HCT116 (cell line): Measurements from ENCODE around the gene PBX2. TPM values are rescaled to one million over a fixed set of nuclear protein-coding genes. Genes with fewer than 3 reads are reported as not detected.

Source experiments
- ATAC-seq: fragments of 200-7000 bp; cut with Tn5 transposase; 2 replicates; pipeline ENCODE4 v1.9.1; 2020; ENCODE audit warnings: mild to moderate bottlenecking, moderate library complexity
- BruUV-seq: library from RNA; stranded (reverse); fragments of 400-500 nt; replicated peaks from 2 replicates; lab custom pipeline; 2021; lab: Mats Ljungman, UMichigan
- CTCF ChIA-PET: fragments of 300-600 bp; sonication (Branson Sonifier 250); formaldehyde crosslinking; loops from one replicate; lab custom pipeline; 2021; ENCODE audit warnings: antibody characterized with exemption; lab: Charles Lee
- POLR2A ChIA-PET: fragments of 300-600, 350-600 bp; sonication (Branson Sonifier 250); formaldehyde crosslinking; loops from one replicate; lab custom pipeline; 2021; ENCODE audit warnings: antibody characterized with exemption; lab: Charles Lee
- RAD21 ChIA-PET, 2 experiments: fragments of 300-600 bp; sonication (Branson Sonifier 250); formaldehyde crosslinking; loops; one replicate each; lab custom pipeline; 2023; ENCODE audit warnings: low total read pairs in 2 of 2; ENCODE audit not compliant: uncharacterized antibody in 2 of 2, unreplicated experiment in 2 of 2, low non-redundant PET in 1 of 2; lab: Charles Lee
- DNase-seq: peaks from one replicate; pipeline ENCODE4 v3.0.0-alpha.2; 2010; ENCODE audit warnings: low read depth, low spot score
- H2AFZ ChIP-seq: fragments of 200-600 bp; shearing (Covaris generic), sonication (generic); 2 replicates; pipeline ENCODE4 v1.6.1; 2017; ENCODE audit warnings: low read depth, mixed run types, mixed read lengths, antibody characterized with exemption, low read length; ENCODE audit not compliant: poor library complexity, severe bottlenecking
- H3K27ac ChIP-seq: 2 replicates; pipeline ENCODE4 v1.5.1; 2012; ENCODE audit warnings: low read depth, low read length
- H3K27me3 ChIP-seq: fragments of 200-600 bp; sonication (generic); 2 replicates; pipeline ENCODE4 v1.6.1; 2016; ENCODE audit warnings: mixed run types, low read length, mixed read lengths; ENCODE audit not compliant: insufficient read depth
- H3K36me3 ChIP-seq, 2 experiments: fragments of 200-500 bp in 1 of 2; fragments of 200-600 bp in 1 of 2; sonication (Bioruptor generic) in 1 of 2; sonication (generic) in 1 of 2; 2 replicates each; pipeline versions ENCODE4 v1.5.1 to v1.6.1; 2014 to 2016; ENCODE audit warnings: low read length in 2 of 2, inconsistent platforms in 1 of 2, mixed read lengths in 1 of 2, mixed run types in 1 of 2; ENCODE audit not compliant: insufficient read depth in 2 of 2, control insufficient read depth in 1 of 2
- H3K4me1 ChIP-seq, 2 experiments: fragments of 200-600 bp in 1 of 2; sonication (generic) in 1 of 2; 2 replicates each; pipeline versions ENCODE4 v1.5.1 to v1.6.1; 2012 to 2017; ENCODE audit warnings: low read length in 2 of 2, inconsistent platforms in 1 of 2, mild to moderate bottlenecking in 1 of 2, mixed read lengths in 1 of 2, mixed run types in 1 of 2, moderate library complexity in 1 of 2; ENCODE audit not compliant: insufficient read depth in 2 of 2, control insufficient read depth in 1 of 2
- H3K4me2 ChIP-seq: fragments of 200-600 bp; sonication (generic); 2 replicates; pipeline ENCODE4 v1.6.1; 2017; ENCODE audit warnings: mixed run types, low read length, mixed read lengths
- H3K4me3 ChIP-seq, 2 experiments: fragments of 200-600 bp in 1 of 2; sonication (generic) in 1 of 2; replicated peaks in 1 of 2; 2 replicates each; pipeline ENCODE4 v1.5.1; 2011 to 2016; ENCODE audit warnings: low read length in 2 of 2, control low read depth in 1 of 2, low read depth in 1 of 2, mild to moderate bottlenecking in 1 of 2, mixed read lengths in 1 of 2, mixed run types in 1 of 2
- H3K79me2 ChIP-seq: fragments of 200-600 bp; sonication (generic); 2 replicates; pipeline ENCODE4 v1.6.1; 2017; ENCODE audit warnings: mild to moderate bottlenecking, mixed run types, low read length, moderate library complexity, mixed read lengths; ENCODE audit not compliant: insufficient read depth
- H3K9ac ChIP-seq: fragments of 200-600 bp; sonication (generic); 2 replicates; pipeline ENCODE4 v1.6.1; 2016; ENCODE audit warnings: low read length, mixed read lengths
- H3K9me2 ChIP-seq: fragments of 200-600 bp; sonication (generic), shearing (Covaris generic); 2 replicates; pipeline ENCODE4 v1.6.1; 2017; ENCODE audit warnings: mixed run types, mild to moderate bottlenecking, moderate library complexity; ENCODE audit not compliant: insufficient read depth
- H3K9me3 ChIP-seq, 2 experiments: fragments of 200-500 bp in 1 of 2; fragments of 200-600 bp in 1 of 2; sonication (Bioruptor generic) in 1 of 2; sonication (generic) in 1 of 2; 2 replicates each; pipeline ENCODE4 v1.6.1; 2014 to 2017; ENCODE audit warnings: low read length in 2 of 2, mixed read lengths in 2 of 2, inconsistent platforms in 1 of 2, low read depth in 1 of 2, mild to moderate bottlenecking in 1 of 2, mixed run types in 1 of 2, moderate library complexity in 1 of 2; ENCODE audit not compliant: control insufficient read depth in 1 of 2, insufficient read depth in 1 of 2
- H4K20me1 ChIP-seq: fragments of 200-600 bp; sonication (generic), shearing (Covaris generic); 2 replicates; pipeline ENCODE4 v1.6.1; 2017; ENCODE audit warnings: mixed run types, mild to moderate bottlenecking, moderate library complexity; ENCODE audit not compliant: insufficient read depth
- CEBPB ChIP-seq: IDR thresholded peaks from 2 replicates; pipeline ENCODE4 v1.6.1; 2012; ENCODE audit warnings: low read depth
- CTCF ChIP-seq, 3 experiments: fragments of 200-600 bp in 1 of 3; sonication (generic) in 1 of 3; IDR thresholded peaks in 2 of 3; conservative IDR thresholded peaks in 1 of 3; 2 replicates each; pipeline ENCODE4 v1.5.1; 2012 to 2017; ENCODE audit warnings: low read depth in 2 of 3, low read length in 2 of 3, antibody characterized with exemption in 1 of 3, borderline replicate concordance in 1 of 3, control low read depth in 1 of 3, mild to moderate bottlenecking in 1 of 3, mixed read lengths in 1 of 3, mixed run types in 1 of 3, moderate library complexity in 1 of 3; ENCODE audit not compliant: insufficient read depth in 1 of 3
- EGR1 ChIP-seq: IDR thresholded peaks from 2 replicates; pipeline ENCODE4 v1.6.1; 2012; ENCODE audit warnings: low read depth
- ELF1 ChIP-seq: IDR thresholded peaks from 2 replicates; pipeline ENCODE4 v1.6.1; 2012; ENCODE audit warnings: low read depth, borderline replicate concordance
- EZH2phosphoT487 ChIP-seq: fragments of 200-600 bp; IDR thresholded peaks from 2 replicates; pipeline ENCODE4 v1.6.1; 2018; ENCODE audit warnings: antibody characterized with exemption, borderline replicate concordance
- FOSL1 ChIP-seq: IDR thresholded peaks from 2 replicates; pipeline ENCODE4 v1.6.1; 2012; ENCODE audit warnings: low read depth
- JUND ChIP-seq: IDR thresholded peaks from 2 replicates; pipeline ENCODE4 v1.6.1; 2012
- MAX ChIP-seq: IDR thresholded peaks from 2 replicates; pipeline ENCODE4 v1.6.1; 2012
- POLR2A ChIP-seq: IDR thresholded peaks from 2 replicates; pipeline ENCODE4 v1.7.0; 2011; ENCODE audit warnings: borderline replicate concordance; ENCODE audit not compliant: insufficient read depth, insufficient read length; ENCODE audit errors: extremely low read depth
- SP1 ChIP-seq: IDR thresholded peaks from 2 replicates; pipeline ENCODE4 v1.6.1; 2012; ENCODE audit warnings: low read depth
- SRF ChIP-seq: IDR thresholded peaks from 2 replicates; pipeline ENCODE4 v1.6.1; 2012; ENCODE audit warnings: low read depth
- TCF7L2 ChIP-seq: IDR thresholded peaks from 2 replicates; pipeline ENCODE4 v1.7.0; 2011; ENCODE audit warnings: borderline replicate concordance, inconsistent platforms; ENCODE audit not compliant: insufficient read depth, insufficient read length; ENCODE audit errors: extremely low read depth
- ZBTB33 ChIP-seq: IDR thresholded peaks from 2 replicates; pipeline ENCODE4 v1.6.1; 2011; ENCODE audit warnings: mild to moderate bottlenecking, low read length, moderate library complexity; ENCODE audit not compliant: insufficient replicate concordance; ENCODE audit errors: extremely low read depth
- ZFX ChIP-seq: fragments of 450-650 bp; IDR thresholded peaks from 2 replicates; pipeline ENCODE4 v1.6.1; 2017
- intact Hi-C: fragments of 100-400 bp; cut with micrococcal nuclease; formaldehyde crosslinking; loops from 2 replicates; pipeline ENCODE4 v1.10.0; 2022
- total RNA-seq: library from RNA; stranded (reverse); gene quantifications from one replicate; pipeline ENCODE4 v1.2.1, GENCODE V29; 2021; ENCODE audit not compliant: unreplicated experiment

The PBX2 gene
- total RNA-seq, 1 experiment from 2014 or later: 79.0 TPM

- Histone ChIP-seq H3K4me2 (no peak overlapping the region), H3K9me2 (no peaks in the 10 kb centered on the region), H3K36me3 (no peaks in the 10 kb centered on the region), H3K27me3 (no peaks in the 10 kb centered on the region), H3K27ac (no peak overlapping the region), H3K9me3 (no peaks in the 10 kb centered on the region), H4K20me1 (no peaks in the 10 kb centered on the region), H3K4me1 (no peaks in the 10 kb centered on the region), H2AFZ (no peak overlapping the region), H3K79me2 (no peaks in the 10 kb centered on the region), H3K9ac (no peak overlapping the region), H3K4me3 (no peak overlapping the region)
- ChIA-PET POLR2A (no interaction called here), CTCF (no interaction called here), RAD21 (no interaction called here)
- intact Hi-C loops: no loop called here
- no TSS peak for BruUV-seq
- no peak for TF ChIP-seq EZH2phosphoT487
- TF ChIP-seq SP1: no peak
- no peak for TF ChIP-seq SRF
- DNase-seq (no peak), ATAC-seq (no peak)
These were observed 24.1 kb upstream of the PBX2 start for GRCh38 chr6:32214126-32214525.

GRCh38 chr6:32213649-32214048, 23.6 kb upstream of the PBX2 start:
- Histone ChIP-seq H3K9me3 (no peaks in the 10 kb centered on the region), H3K9me2 (no peaks in the 10 kb centered on the region), H3K27ac (no peak overlapping the region), H3K4me1 (no peaks in the 10 kb centered on the region), H3K4me3 (no peak overlapping the region), H3K9ac (no peak overlapping the region), H4K20me1 (no peaks in the 10 kb centered on the region), H3K36me3 (no peaks in the 10 kb centered on the region), H2AFZ (no peak overlapping the region), H3K4me2 (no peak overlapping the region), H3K27me3 (no peaks in the 10 kb centered on the region), H3K79me2 (no peaks in the 10 kb centered on the region)
- BruUV-seq: no TSS peak
- ATAC-seq (no peak), DNase-seq (no peak)
- ChIA-PET POLR2A (interaction anchor here (0.8 kb wide), 1 partner anchor 18 kb away, joined by 3 read pairs; no protein-coding TSS in a partner anchor), RAD21 (no interaction called here), CTCF (no interaction called here)
- intact Hi-C loops: no loop called here
- TF ChIP-seq CEBPB: no peak
- TF ChIP-seq POLR2A: no peak
- TF ChIP-seq ZBTB33: no peak
- no peak for TF ChIP-seq MAX
- no peak for TF ChIP-seq CTCF (IDR thresholded peaks at IDR 0.05 in 2 of 3, conservative IDR thresholded peaks at IDR 0.05 in 1 of 3; ENCODE audit: borderline replicate concordance in 1 of 3, insufficient read depth in 1 of 3, low read depth in 2 of 3, low read length in 2 of 3)
- TF ChIP-seq SRF: no peak
- no peak for TF ChIP-seq FOSL1
- no peak for TF ChIP-seq ZFX
- TF ChIP-seq EGR1: no peak
- no peak for TF ChIP-seq TCF7L2
- TF ChIP-seq JUND: no peak
- TF ChIP-seq ELF1: no peak
